ENCODE data around the gene CCDC158. TPM values are rescaled to one million over a fixed set of nuclear protein-coding genes. Genes with fewer than 3 reads are reported as not detected.
"Not testable (repeated sequence)": the region's sequence is repeated elsewhere in the genome, so short reads cannot be mapped to it uniquely, and the experiment has no call there.

Gene CCDC158
- total RNA-seq, 4 donors from 2014 or later, result 1.2 to 2.6 (median 1.5) TPM

DNA sequence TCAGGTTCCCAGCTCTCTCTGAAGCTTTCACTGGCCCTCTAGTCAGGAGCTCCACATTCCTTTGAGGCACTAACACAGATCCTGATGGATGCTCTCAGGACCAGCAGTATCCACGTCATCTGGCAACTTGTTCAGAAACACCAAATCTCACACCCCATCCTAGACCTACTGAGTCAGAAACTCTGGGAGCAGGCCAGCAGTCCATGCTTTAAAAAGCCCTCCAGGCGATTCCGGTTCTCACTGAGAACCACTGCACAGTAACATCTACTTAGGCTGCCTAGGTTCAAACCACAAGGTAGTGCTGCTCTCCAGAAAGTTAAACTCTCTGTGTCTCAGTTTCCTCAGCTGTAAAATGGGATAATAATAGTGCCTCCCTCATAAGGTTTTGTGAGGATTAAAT lies 55.3 kb downstream of the CCDC158 start:
- no peak for ATAC-seq
- Histone ChIP-seq H3K9me3 (no peaks in the 10 kb centered on the region), H3K4me1 (no peaks in the 10 kb centered on the region), H3K36me3 (no peaks in the 10 kb centered on the region), H3K27ac (no peak overlapping the region), H3K27me3 (no peaks in the 10 kb centered on the region), H3K4me3 (no peak overlapping the region)
- no peak for TF ChIP-seq EP300 (IDR thresholded peaks at IDR 0.05)
- TF ChIP-seq POLR2AphosphoS5 (IDR thresholded peaks at IDR 0.05), result no peak
- TF ChIP-seq, protein P1, sequence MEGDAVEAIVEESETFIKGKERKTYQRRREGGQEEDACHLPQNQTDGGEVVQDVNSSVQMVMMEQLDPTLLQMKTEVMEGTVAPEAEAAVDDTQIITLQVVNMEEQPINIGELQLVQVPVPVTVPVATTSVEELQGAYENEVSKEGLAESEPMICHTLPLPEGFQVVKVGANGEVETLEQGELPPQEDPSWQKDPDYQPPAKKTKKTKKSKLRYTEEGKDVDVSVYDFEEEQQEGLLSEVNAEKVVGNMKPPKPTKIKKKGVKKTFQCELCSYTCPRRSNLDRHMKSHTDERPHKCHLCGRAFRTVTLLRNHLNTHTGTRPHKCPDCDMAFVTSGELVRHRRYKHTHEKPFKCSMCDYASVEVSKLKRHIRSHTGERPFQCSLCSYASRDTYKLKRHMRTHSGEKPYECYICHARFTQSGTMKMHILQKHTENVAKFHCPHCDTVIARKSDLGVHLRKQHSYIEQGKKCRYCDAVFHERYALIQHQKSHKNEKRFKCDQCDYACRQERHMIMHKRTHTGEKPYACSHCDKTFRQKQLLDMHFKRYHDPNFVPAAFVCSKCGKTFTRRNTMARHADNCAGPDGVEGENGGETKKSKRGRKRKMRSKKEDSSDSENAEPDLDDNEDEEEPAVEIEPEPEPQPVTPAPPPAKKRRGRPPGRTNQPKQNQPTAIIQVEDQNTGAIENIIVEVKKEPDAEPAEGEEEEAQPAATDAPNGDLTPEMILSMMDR (IDR thresholded peaks at IDR 0.05), result no peak
- no peak for TF ChIP-seq POLR2A (IDR thresholded peaks at IDR 0.05)
- 54 to 76% methylated on average over 2 to 3 of the region's 3 CpGs for WGBS, 2 donors (ENCODE audit: low coverage in 1 of 2)

DNA sequence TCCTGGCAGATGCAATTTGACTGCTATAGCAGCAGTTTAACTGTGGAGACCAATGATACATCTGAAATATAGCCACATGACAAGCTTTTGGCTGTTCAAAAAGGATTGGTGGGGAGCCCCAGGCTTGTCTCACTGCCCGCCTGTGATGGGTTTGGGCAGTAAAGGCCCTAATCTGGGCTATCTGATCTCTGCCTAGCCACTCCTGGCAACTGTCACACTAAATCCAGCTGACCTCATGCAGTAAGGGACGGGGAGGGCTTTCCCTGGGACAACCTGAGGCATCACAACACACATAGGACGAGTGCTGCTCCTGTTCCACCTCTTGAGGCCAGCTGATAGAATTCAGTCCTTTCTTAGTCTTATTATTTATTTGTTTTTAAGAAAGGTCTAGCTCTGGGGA lies 56.2 kb downstream of the CCDC158 start:
- H3K4me1 ChIP-seq, result no peaks in the 10 kb centered on the region
- H3K27ac ChIP-seq, result no peak overlapping the region
- no peak for ATAC-seq
- no peaks in the 10 kb centered on the region for H3K27me3 ChIP-seq
- H3K36me3 ChIP-seq, result peaks cover 0 to 6% of the 10 kb centered on the region in 2 donors
- TF ChIP-seq POLR2AphosphoS5 (IDR thresholded peaks at IDR 0.05) (no peak), POLR2A (IDR thresholded peaks at IDR 0.05) (no peak), EP300 (IDR thresholded peaks at IDR 0.05) (no peak)
- TF ChIP-seq, protein P1 (IDR thresholded peaks at IDR 0.05), result no peak
- H3K4me3 ChIP-seq, result no peak overlapping the region
- WGBS, 2 donors (ENCODE audit: low coverage in 1 of 2), result 76 to 93% methylated on average over 2 to 3 of the region's 3 CpGs
- peaks cover 0 to 7% (median 0%) of the 10 kb centered on the region in 3 donors for H3K9me3 ChIP-seq

DNA sequence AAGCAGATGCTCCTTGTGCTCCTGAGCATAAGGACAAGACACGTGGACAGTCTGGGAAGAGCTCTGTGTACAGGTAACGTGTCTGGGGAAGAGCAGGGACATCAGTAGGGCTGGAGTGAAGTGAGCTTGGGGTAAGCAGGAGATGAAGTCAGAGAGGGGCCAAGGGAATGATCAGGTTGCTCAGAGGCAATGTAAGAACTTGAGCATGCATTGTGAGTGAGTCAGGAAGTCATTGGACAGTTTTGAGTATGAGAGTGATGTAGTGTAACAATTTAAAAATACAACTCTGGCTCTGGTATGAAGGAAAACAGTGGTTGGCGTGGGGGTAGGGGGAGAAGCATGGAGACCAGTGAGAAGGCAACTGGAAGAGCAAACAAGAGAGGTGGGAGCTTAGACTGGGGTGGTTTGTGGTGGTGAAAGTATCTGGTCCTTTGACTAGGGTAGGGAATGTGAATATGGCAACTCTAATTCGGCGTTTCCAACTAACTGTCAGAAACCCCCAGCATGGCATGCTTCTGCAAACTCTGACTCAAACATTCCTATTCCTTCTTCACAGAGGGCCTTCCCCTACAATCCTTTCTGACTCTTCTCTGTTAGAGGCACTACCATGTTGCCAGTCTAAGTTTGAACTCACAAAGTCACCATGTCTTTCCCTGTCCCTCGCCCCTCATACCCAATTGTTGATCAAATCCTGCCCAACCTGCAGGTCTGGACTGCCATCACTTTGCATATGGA lies 57.2 kb downstream of the CCDC158 start:
- Histone ChIP-seq H3K9me3 (peaks cover 0 to 7% (median 0%) of the 10 kb centered on the region in 3 donors), H3K27ac (no peak overlapping the region), H3K4me1 (no peaks in the 10 kb centered on the region), H3K4me3 (no peak overlapping the region), H3K36me3 (peaks cover 0 to 6% of the 10 kb centered on the region in 2 donors), H3K27me3 (no peaks in the 10 kb centered on the region)
- TF ChIP-seq, protein P1 (IDR thresholded peaks at IDR 0.05), result no peak
- no peak for TF ChIP-seq POLR2A (IDR thresholded peaks at IDR 0.05)
- no peak for TF ChIP-seq POLR2AphosphoS5 (IDR thresholded peaks at IDR 0.05)
- TF ChIP-seq EP300 (IDR thresholded peaks at IDR 0.05), result no peak
- ATAC-seq, result no peak
- WGBS, 2 donors (ENCODE audit: low coverage in 1 of 2), result 89 to 94% methylated on average over 5 of the region's 6 CpGs

DNA sequence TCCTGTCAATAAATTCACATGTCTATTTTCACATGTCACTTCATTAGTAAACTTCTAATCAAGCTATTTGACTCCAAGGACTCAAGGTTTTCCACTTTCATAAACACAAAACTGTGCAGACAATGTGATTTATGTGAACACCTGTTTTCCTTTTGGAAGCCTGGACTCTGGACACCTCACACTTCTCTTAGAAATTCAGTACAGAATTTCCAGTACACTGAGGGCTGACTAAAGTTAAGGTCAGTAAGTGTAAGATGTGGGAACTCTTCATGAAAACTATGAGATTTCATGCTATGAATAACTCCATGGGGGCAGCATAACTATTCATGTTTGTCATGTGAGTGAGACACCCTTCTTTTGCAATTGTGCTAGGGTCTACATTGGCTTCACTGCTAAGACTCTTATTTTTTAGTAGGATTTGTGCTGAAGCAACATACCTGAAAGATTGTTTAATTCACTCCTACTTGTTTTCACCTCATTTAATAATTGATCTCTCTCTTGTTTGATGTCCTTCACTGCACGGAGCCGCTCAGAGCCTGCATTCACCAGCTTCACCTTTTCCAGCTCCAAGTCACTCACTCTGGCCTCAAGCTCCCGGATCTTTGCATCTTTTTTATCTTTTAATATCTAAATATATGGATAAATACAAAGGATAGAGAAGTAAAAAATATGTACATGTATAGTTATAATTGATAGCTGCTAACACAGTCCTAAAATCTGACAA lies 59.1 kb downstream of the CCDC158 start:
- TF ChIP-seq, protein P1 (IDR thresholded peaks at IDR 0.05), result no peak
- TF ChIP-seq POLR2A (IDR thresholded peaks at IDR 0.05), result no peak
- no peak for TF ChIP-seq EP300 (IDR thresholded peaks at IDR 0.05)
- TF ChIP-seq POLR2AphosphoS5 (IDR thresholded peaks at IDR 0.05), result no peak
- Histone ChIP-seq H3K27ac (no peak overlapping the region), H3K4me3 (no peak overlapping the region), H3K36me3 (peaks cover 0 to 6% of the 10 kb centered on the region in 2 donors), H3K9me3 (peaks cover 0 to 19% (median 0%) of the 10 kb centered on the region in 3 donors), H3K27me3 (no peaks in the 10 kb centered on the region), H3K4me1 (no peaks in the 10 kb centered on the region)
- ATAC-seq, result no peak
- 73 to 89% methylated on average over 3 of the region's 3 CpGs for WGBS, 2 donors (ENCODE audit: low coverage in 1 of 2)

DNA sequence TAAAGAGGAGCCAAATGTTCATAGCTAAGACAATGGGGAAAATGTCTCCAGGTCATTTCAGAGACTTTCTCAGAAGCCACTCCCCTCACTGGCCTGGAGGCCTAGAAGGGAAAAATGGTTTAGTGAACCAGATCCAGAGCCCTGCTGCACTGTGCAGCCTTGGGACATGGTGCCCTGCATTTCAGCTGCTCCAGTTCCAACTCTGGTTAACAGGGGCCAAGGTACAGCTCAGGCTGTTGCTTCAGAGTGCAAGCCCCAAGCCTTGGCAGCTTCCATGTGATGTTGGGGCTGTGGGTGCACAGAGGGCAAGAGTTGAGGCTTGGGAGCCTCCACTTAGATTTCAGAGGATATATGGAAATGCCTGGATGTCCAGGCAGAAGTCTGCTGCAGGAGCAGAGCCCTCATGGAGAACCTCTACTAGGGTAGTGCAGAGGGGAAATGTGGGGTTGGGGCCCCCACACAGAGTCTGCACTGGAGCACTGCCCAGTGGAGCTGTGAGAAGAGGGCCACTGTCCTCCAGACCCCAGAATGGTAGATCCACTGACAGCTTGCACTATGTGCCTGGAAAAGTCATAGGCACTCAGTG lies 61.0 kb downstream of the CCDC158 start:
- not testable (repeated sequence) for H3K4me1 ChIP-seq, H3K4me3 ChIP-seq, ATAC-seq, H3K27me3 ChIP-seq, H3K27ac ChIP-seq, H3K36me3 ChIP-seq
- peaks cover 0 to 19% (median 0%) of the 10 kb centered on the region in 3 donors for H3K9me3 ChIP-seq

Measured in gastroesophageal sphincter (tissue), 4 donors.